ENCODE data around the gene ARHGAP31. TPM values are rescaled to one million over a fixed set of nuclear protein-coding genes. Genes with fewer than 3 reads are reported as not detected.

The ARHGAP31 gene
- total RNA-seq, 1 donor from 2014 or later = 41.7 TPM

DNA sequence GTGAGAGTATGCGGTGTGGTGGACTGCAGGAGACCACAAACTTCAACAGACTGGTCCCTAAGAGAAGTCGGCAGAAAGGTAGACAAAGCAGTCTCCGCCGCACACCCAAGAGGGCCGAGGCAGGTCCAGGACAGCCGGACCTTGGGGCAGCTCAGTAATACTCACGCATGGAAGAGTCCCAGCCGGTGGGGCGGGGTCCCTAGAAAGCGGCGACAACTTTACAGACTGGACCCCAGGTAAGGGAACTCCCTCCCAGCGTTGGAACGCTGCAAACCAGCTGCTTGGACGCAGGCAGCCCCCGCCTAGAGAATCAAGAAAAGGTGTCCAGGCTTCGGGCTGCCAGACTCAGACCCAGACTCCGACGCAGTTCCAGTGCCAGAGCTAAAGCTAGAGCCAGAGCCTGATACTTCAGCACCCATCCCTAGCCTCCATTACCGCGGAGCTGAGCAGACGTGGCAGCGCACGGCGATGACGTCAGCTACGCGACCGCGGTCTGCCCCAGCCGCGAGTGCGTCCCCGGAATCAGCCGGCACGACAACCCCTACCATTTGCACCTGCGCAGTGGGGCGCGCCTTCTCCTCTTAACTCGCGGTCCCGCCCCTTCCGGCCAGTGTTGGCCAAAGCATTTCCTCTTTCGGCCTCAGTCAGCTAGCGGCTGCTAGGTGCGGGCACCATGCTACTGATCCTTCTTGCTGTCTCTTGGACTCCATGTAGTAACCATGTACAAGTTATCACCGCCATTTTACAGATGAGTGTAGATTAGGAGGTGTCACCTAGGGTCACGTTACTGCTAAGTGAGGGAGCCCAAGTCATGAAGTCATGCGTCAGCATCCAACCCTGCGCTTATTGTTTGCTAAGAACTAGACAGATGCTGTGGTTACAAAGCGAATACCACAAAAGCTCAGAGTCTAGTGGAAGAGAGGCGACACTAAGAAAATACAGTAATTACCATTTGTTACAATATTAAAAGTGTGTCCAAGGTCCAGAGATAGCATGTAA, 169.3 kb downstream of the ARHGAP31 start, which contains the start of gene TMEM39A:
Gene TMEM39A (minus strand): TSS at position 445 of the 999 bp plus-strand sequence. CDS start 1,541 bp downstream, outside the sequence.
- intact Hi-C loops (cut with micrococcal nuclease) = no loop called here
- DNase-seq (peak; percentile 100), ATAC-seq (peak; percentile 99)

DNA sequence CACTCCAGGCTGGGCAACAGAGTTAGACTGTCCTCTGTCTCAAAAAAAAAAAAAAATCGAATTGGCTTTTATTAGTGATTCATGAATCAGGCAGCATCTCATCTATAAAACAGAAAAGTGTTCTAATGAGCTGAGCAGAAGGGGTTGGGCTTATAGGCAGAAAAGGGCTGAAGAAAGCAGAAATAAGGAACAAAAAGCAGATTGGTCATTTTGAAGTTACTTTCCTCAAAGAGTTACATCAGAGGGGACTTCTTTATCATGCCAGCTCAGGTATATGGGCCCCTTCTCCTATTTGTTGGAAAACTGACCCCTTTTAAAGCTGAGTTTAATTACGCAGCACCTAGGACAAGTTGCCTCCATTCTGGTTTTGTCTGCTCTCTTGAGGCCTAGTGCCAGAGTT, 173.9 kb downstream of the ARHGAP31 start:
- intact Hi-C loops (cut with micrococcal nuclease) = no loop called here
- no peak for DNase-seq
- no peak for ATAC-seq

DNA sequence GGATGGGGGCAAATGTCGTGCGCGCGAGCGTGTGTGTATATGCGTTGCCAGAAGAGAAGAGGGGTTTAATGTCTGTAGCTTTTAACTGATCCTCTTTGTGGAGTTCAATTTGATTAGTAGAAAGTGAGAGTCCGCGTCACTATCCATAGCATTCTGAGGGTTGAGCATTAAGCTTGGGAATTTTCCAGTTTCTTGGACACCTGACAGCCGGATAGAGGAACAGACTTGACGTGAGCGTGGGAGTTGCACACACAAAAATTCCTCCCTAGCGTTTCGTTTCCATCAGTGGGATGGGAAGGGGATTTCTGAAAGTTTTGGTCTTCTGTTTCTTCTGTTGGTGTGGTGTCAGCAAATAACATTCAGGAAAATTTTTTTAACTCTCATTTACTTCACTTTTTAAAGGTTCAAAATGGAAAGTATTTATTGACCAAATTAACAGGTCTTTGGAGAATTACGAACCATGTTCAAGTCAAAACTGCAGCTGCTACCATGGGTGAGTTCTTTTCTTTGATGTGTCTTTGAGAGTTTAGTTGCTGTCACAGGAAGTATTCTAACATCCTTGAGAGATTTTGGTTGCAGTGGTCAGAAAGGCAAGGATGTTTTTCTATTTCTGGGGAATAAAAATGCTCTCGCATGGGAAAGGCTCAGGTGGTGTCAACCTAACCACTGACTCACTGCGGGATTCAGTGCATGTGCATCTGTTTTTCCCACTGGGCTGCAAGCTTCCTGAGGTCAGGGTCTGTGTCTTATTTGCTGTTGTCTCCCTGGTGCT, 175.4 kb downstream of the ARHGAP31 start:
- intact Hi-C loops (cut with micrococcal nuclease) = no loop called here
- DNase-seq (no peak), ATAC-seq (peak; percentile 8)

Other genes starting within 250 kb of the ARHGAP31 start
- not detected for gene TEX55, start 148.2 kb upstream of the ARHGAP31 start, total RNA-seq
- 0.77 TPM for gene UPK1B, start 120.8 kb upstream of the ARHGAP31 start, total RNA-seq
- gene B4GALT4, start 53.5 kb upstream of the ARHGAP31 start, total RNA-seq = 11.8 TPM
- 17.5 TPM for gene TMEM39A, start 169.2 kb downstream of the ARHGAP31 start, total RNA-seq
- 6.4 TPM for gene POGLUT1, start 174.6 kb downstream of the ARHGAP31 start, total RNA-seq
- 349 TPM for gene TIMMDC1, start 204.2 kb downstream of the ARHGAP31 start, total RNA-seq